Adipocyte (in vitro differentiated cells): Measurements from ENCODE around the gene CRYBG1.

Experiments
- DNase-seq: peaks from one replicate; pipeline ENCODE4 v3.0.0-alpha.2; 2015; ENCODE audit warnings: low read depth
- H3K27me3 ChIP-seq: replicated peaks from 2 replicates; pipeline ENCODE4 v1.7.0; 2013; ENCODE audit warnings: mild to moderate bottlenecking, low read length, moderate library complexity; ENCODE audit not compliant: control insufficient read depth, insufficient read depth
- H3K36me3 ChIP-seq: 2 replicates; pipeline ENCODE4 v1.7.0; 2013; ENCODE audit warnings: low read length, mild to moderate bottlenecking, moderate library complexity; ENCODE audit not compliant: control insufficient read depth, insufficient read depth, severe bottlenecking
- H3K4me1 ChIP-seq: 2 replicates; pipeline ENCODE4 v1.7.0; 2013; ENCODE audit warnings: mild to moderate bottlenecking, low read length, moderate library complexity; ENCODE audit not compliant: control insufficient read depth, insufficient read depth
- H3K4me3 ChIP-seq: 2 replicates; pipeline ENCODE4 v1.7.0; 2013; ENCODE audit warnings: mild to moderate bottlenecking, low read length, moderate library complexity
- H3K9ac ChIP-seq: 2 replicates; pipeline ENCODE4 v1.7.0; 2013; ENCODE audit warnings: mild to moderate bottlenecking, low read length, moderate library complexity
- H3K9me3 ChIP-seq: 2 replicates; pipeline ENCODE4 v1.7.0; 2013; ENCODE audit warnings: mild to moderate bottlenecking, low read length, moderate library complexity; ENCODE audit not compliant: control insufficient read depth

Gene CRYBG1

DNA sequence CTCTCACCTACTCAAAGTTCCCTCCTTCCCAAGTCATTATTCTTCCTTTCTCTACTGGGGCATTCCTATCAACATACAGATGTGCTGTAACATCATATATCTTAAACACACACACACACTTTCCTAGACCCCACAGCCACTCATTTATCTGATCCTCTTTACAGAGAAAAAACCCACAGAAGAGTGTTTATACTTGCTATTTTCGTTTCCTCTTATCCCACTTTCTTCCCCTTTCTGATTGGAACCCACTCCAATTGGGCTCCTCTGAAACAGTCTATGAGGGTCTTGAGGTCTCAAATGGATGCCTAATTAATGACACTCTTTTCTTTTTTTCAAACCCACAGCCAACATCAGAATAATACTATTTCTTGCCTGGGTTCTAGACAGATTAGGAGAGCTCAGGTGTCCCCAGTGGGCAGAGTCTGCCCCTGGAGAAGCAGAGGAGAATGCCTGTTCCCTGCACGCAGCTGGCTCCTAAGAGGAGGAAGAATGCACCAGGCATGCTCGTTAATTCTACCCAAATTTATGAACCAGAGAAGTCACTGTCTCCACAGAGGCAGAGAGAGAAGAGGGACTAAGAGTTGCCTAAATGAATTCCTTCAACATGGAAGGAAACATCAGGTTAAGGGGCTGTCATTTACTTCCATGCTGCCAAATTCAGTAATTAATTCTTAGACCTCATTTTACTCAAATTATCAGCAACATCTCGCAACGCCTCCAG is 65.9 kb downstream of the CRYBG1 start:
- Histone ChIP-seq H3K9me3 (no peaks in the 10 kb centered on the region), H3K27me3 (no peaks in the 10 kb centered on the region), H3K9ac (no peak overlapping the region), H3K4me3 (no peak overlapping the region), H3K4me1 (peaks cover 14% of the 10 kb centered on the region), H3K36me3 (no peaks in the 10 kb centered on the region)
- DNase-seq: no peak

DNA sequence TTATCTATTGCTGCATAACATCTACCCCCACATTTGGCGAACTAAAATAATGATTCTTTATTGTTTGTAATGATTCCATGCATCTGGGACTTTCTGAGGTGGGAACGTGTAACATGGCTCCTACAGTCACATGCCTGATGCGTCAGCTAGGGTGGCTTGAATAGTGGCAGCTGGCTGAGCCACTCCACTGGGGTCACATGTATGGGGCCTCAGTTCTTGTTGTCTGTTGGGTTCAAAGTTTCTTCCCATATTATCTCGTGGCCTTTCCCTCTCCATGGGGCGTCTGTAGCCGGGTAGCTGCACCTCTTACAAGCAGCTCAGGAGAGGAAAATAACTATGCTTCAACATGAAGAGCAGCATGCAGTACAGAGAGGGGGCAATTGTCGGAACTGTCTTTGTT is 69.9 kb downstream of the CRYBG1 start:
- H3K9ac ChIP-seq: no peak overlapping the region
- H3K36me3 ChIP-seq: no peaks in the 10 kb centered on the region
- H3K4me3 ChIP-seq: no peak overlapping the region
- no peak for DNase-seq
- no peaks in the 10 kb centered on the region for H3K9me3 ChIP-seq
- peaks cover 6% of the 10 kb centered on the region for H3K4me1 ChIP-seq
- no peaks in the 10 kb centered on the region for H3K27me3 ChIP-seq

DNA sequence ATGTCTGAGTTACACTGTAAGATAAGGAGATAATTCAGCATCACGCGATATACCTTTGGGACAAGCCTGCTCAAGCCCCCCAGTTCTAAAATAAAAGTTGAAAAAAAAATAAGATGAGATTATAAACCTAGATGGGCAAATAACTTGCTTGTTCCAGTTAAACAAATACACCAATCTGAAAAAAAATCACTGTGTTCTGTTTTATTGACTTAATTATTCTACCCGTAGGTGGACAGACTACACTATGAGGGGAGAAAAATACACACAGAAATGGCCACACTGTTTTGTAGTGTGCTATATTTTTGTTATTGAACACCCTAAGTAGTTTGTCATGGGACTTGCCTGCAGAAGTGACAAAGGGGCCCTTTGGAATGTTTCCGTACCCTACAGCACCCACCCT is 70.9 kb downstream of the CRYBG1 start:
- H3K9me3 ChIP-seq: no peaks in the 10 kb centered on the region
- H3K36me3 ChIP-seq: no peaks in the 10 kb centered on the region
- no peaks in the 10 kb centered on the region for H3K27me3 ChIP-seq
- H3K4me1 ChIP-seq: no peaks in the 10 kb centered on the region
- no peak for DNase-seq
- H3K9ac ChIP-seq: no peak overlapping the region
- H3K4me3 ChIP-seq: no peak overlapping the region

DNA sequence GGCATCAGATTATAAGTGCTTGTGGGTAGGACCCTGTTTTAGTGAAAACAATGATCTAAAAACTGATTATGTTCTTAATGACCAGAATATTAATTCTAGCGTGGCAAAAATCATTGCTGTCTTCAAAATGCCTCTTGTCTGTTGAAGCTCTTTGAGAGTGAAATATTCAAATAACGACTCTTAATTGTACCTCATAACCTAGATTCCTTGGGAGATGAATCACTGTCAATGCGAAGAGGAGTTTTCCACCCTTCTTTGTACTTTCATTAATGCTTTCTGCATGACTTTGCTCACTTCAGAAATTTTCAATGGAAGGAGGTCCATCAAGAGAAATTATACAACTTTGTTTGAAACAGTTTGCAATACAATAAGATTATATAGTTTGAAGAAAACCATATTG is 71.5 kb downstream of the CRYBG1 start:
- no peak for DNase-seq
- no peaks in the 10 kb centered on the region for H3K27me3 ChIP-seq
- no peaks in the 10 kb centered on the region for H3K36me3 ChIP-seq
- H3K9me3 ChIP-seq: no peaks in the 10 kb centered on the region
- no peak overlapping the region for H3K9ac ChIP-seq
- no peak overlapping the region for H3K4me3 ChIP-seq
- no peaks in the 10 kb centered on the region for H3K4me1 ChIP-seq

DNA sequence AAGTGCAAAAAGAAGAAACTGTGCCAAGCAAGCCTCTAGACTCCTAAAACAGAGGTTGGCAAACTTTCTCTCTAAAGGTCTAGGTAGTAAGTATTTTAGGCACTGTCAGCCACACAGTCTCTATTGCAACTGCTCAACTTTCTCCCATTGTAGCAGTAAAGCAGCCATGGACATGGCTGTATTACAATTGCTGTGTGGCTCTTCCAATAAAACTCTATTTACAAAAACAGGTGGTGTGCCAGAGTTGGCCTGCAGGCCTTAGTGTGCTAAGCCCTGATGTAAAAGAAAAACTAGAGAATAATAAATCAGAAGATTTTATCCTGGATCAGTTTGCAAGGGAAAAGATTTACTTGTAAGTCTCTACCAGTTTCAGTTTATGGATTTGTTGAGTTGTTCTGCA is 74.0 kb downstream of the CRYBG1 start:
- no peaks in the 10 kb centered on the region for H3K36me3 ChIP-seq
- H3K4me3 ChIP-seq: no peak overlapping the region
- no peak overlapping the region for H3K9ac ChIP-seq
- H3K27me3 ChIP-seq: peaks cover 13% of the 10 kb centered on the region
- peaks cover 3% of the 10 kb centered on the region for H3K4me1 ChIP-seq
- DNase-seq: no peak
- H3K9me3 ChIP-seq: no peaks in the 10 kb centered on the region

DNA sequence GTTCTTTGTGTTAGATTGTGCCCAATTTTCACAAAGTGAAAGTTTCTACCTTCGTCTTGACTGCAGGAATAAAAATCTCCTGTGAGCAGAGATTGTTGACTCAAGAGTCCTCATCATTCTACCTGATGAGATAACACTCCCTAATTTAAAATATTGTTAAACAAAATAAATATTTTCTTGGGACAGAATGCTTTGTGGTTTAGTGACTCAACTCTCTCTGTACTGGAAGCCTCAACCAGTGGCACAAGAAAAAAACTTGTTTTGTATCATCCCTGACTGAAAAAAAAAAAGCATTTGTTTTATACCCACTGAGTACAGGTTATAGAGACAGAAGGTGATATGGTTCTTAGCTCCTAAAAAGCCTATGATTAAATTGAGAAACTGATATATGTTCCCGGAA is 78.9 kb downstream of the CRYBG1 start:
- Histone ChIP-seq H3K4me1 (peaks cover 13% of the 10 kb centered on the region), H3K36me3 (no peaks in the 10 kb centered on the region), H3K4me3 (no peak overlapping the region), H3K9me3 (no peaks in the 10 kb centered on the region), H3K27me3 (peaks cover 40% of the 10 kb centered on the region), H3K9ac (no peak overlapping the region)
- no peak for DNase-seq

DNA sequence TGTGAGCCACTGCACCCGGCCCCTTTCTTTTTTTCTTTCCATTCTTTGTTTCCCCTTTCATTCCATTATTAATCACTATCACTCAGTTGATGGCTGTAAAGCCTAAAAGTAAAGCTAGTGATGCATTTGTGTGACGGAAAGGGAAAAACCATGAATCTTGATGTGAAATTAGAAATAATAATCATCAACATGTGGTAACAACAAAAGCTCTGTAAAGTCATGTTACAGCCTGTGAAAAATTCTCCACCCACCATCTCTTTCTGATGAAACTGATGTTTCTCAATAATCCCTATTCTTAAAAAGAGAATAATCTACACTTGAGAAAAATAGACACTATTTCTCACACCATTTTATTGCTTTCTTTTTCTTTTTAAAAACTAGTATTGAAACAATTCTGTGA is 80.0 kb downstream of the CRYBG1 start:
- Histone ChIP-seq H3K36me3 (no peaks in the 10 kb centered on the region), H3K9ac (no peak overlapping the region), H3K9me3 (no peaks in the 10 kb centered on the region), H3K27me3 (peaks cover 42% of the 10 kb centered on the region), H3K4me1 (peaks cover 13% of the 10 kb centered on the region), H3K4me3 (no peak overlapping the region)
- DNase-seq: no peak

DNA sequence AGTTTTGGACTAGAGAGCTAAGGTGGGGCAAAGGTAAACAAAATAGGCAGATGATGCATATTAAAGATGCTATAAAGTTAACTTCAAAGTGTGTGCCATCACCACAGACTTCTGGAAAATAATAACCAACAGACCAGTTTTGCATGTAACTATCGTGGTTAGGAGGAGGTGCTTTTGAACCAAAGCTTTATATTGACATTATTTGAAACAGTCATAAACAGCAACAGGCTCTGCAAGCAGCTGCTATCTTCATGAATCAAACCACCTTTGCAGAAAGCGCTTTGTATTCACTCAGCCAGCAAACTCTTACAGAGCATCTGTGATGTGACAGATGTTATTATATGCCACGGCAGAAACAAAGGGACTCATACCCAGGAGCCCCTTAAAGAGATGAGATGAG is 81.9 kb downstream of the CRYBG1 start:
- H3K27me3 ChIP-seq: peaks cover 42% of the 10 kb centered on the region
- no peak overlapping the region for H3K4me3 ChIP-seq
- H3K36me3 ChIP-seq: no peaks in the 10 kb centered on the region
- no peak for DNase-seq
- H3K9ac ChIP-seq: no peak overlapping the region
- H3K9me3 ChIP-seq: no peaks in the 10 kb centered on the region
- H3K4me1 ChIP-seq: peaks cover 13% of the 10 kb centered on the region

DNA sequence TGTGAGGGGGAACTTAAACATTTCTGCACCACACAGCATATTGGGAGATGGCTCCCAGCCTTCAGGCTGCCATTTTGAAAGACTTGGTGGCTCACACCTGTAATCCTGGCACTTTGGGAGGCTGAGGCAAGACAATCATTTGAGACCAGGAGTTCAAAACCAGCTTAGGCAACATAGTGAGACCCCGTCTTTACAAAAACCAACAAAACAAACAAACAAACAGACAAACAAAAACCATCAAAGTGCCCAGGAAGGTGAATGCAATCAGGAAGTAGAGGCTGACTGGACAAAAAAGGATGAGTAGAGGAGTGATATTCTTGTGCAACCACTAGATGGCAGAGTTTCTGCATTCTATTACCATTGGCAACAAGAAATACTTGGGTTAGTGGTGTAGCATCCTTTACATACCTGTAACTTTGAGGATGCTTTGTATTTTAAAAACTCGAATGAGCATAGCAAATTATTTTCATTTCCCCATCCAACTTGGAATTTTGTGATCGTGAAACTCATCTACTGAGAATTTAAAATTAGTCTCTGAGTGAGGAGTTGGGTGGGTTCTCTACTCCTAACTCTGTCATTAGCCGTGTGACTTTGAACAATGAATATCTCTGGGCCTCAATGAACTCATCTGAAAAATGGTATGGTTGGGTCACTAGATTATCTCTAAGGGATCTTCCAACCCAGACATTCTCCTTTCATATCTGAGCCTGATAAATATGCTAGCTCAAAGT is 84.4 kb downstream of the CRYBG1 start:
- Histone ChIP-seq H3K4me1 (peaks cover 7% of the 10 kb centered on the region), H3K4me3 (no peak overlapping the region), H3K9me3 (no peaks in the 10 kb centered on the region), H3K9ac (no peak overlapping the region), H3K27me3 (peaks cover 29% of the 10 kb centered on the region), H3K36me3 (no peaks in the 10 kb centered on the region)
- peak; percentile 87 for DNase-seq

DNA sequence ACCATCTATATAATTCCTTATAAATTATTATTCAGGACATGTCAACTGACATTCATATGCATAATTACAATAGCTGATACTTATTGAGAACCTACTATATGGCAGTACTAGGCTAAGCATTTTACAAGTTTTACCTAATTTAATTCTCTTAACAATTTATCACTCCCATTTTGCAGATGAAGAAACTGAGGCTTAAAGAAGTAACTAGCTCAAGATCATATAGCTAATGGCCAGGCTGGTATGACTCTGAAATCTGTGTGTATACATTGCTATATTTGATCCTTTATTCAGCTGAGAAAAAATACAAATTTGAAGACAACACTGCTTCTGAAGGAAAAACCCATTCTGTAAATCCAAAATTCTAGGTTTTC is 85.0 kb downstream of the CRYBG1 start:
- no peak overlapping the region for H3K4me3 ChIP-seq
- H3K9me3 ChIP-seq: no peaks in the 10 kb centered on the region
- H3K36me3 ChIP-seq: no peaks in the 10 kb centered on the region
- peaks cover 29% of the 10 kb centered on the region for H3K27me3 ChIP-seq
- H3K4me1 ChIP-seq: peaks cover 11% of the 10 kb centered on the region
- DNase-seq: no peak
- H3K9ac ChIP-seq: no peak overlapping the region

DNA sequence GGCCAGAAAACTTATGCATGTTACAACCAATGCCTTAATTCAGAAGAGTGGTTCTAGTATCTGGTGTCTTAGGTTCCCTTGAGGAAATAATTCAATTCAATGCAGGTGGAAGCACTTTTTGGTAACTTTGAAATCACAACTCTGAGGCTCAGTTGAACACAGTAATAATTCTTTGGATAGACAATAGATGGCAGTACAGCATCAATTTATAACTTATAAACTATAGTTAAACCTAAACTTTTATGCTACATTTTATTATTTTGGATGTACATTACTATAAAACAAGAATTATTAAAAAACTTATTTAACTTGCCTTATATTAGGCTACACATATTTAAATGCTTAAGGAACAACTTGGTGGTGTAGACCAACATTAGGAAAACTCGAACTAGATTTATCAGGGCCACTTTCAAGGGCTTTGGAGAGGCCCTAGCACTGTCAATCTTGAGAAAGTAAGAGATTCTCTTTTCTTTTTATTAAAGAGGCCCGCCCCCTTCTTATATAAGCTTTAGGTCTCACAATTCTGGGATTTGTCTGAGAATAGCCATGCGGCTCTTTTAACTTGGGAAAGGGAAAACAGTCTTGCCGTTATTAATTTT is 85.9 kb downstream of the CRYBG1 start:
- peak; percentile 69 for DNase-seq

More for the DNA sequence above, 85.9 kb downstream of the CRYBG1 start:
- Histone ChIP-seq H3K4me1 (peaks cover 15% of the 10 kb centered on the region), H3K9ac (no peak overlapping the region), H3K27me3 (peaks cover 25% of the 10 kb centered on the region), H3K36me3 (no peaks in the 10 kb centered on the region), H3K4me3 (no peak overlapping the region), H3K9me3 (no peaks in the 10 kb centered on the region)
